Vagina (tissue), 2 donors: ENCODE data around the gene UBQLN4. TPM values are rescaled to one million over a fixed set of nuclear protein-coding genes. Genes with fewer than 3 reads are reported as not detected.

Experiments used
- DNase-seq, 2 donors: peaks; one replicate each; pipeline ENCODE4 v3.0.0-alpha.2; 2017; ENCODE audit errors: extremely low spot score in 2 of 2
- H3K27ac ChIP-seq: fragments of 200-600 bp; sonication (generic); one replicate; pipeline ENCODE4 v1.5.1; 2019
- H3K27me3 ChIP-seq: fragments of 200-600 bp; sonication (generic); one replicate; pipeline ENCODE4 v1.5.1; 2019
- H3K36me3 ChIP-seq, 2 donors: fragments of 200-600 bp; sonication (generic); one replicate each; pipeline ENCODE4 v1.5.1; 2017 to 2019
- H3K4me1 ChIP-seq: fragments of 200-600 bp; sonication (generic); one replicate; pipeline ENCODE4 v1.5.1; 2019
- H3K4me3 ChIP-seq, 2 donors: fragments of 200-600 bp; sonication (generic); 1 replicate in 1 of 2; 2 replicates in 1 of 2; pipeline ENCODE4 v1.5.1; 2016 to 2019
- H3K9me3 ChIP-seq: fragments of 200-600 bp; sonication (generic); one replicate; pipeline ENCODE4 v1.5.1; 2019
- POLR2A ChIP-seq, 2 donors: fragments of 450-650 bp; IDR thresholded peaks; one replicate each; pipeline ENCODE4 v1.6.1; 2017; ENCODE audit warnings: antibody characterized with exemption in 2 of 2, mild to moderate bottlenecking in 2 of 2, moderate library complexity in 2 of 2
- POLR2AphosphoS5 ChIP-seq, 2 donors: sonication (generic); formaldehyde crosslinking; IDR thresholded peaks; one replicate each; pipeline ENCODE4 v1.9.0; 2017; ENCODE audit warnings: antibody characterized with exemption in 2 of 2, mild to moderate bottlenecking in 2 of 2, low read depth in 1 of 2; ENCODE audit not compliant: insufficient read depth in 1 of 2
- intact Hi-C: fragments of 100-400 bp; cut with DNase I; formaldehyde crosslinking; loops from one replicate; pipeline ENCODE4 v1.15.1; 2023
- total RNA-seq: library from RNA; depleted of rRNA; stranded (reverse); fragments of >200 nt; gene quantifications from one replicate; pipeline ENCODE4 v1.2.3, GENCODE V29; 2016
- TF ChIP-seq, protein P1 (sequence below), 3 experiments: fragments of 450-650 bp in 2 of 3; fragments of 200-600 bp in 1 of 3; sonication (generic) in 1 of 3; IDR thresholded peaks; one replicate each; pipeline ENCODE4 v1.5.1; 2017 to 2019; ENCODE audit warnings: antibody characterized with exemption in 3 of 3, mild to moderate bottlenecking in 2 of 3, moderate library complexity in 2 of 3

Gene UBQLN4
- total RNA-seq, 1 donor from 2014 or later: 27.0 TPM

DNA sequence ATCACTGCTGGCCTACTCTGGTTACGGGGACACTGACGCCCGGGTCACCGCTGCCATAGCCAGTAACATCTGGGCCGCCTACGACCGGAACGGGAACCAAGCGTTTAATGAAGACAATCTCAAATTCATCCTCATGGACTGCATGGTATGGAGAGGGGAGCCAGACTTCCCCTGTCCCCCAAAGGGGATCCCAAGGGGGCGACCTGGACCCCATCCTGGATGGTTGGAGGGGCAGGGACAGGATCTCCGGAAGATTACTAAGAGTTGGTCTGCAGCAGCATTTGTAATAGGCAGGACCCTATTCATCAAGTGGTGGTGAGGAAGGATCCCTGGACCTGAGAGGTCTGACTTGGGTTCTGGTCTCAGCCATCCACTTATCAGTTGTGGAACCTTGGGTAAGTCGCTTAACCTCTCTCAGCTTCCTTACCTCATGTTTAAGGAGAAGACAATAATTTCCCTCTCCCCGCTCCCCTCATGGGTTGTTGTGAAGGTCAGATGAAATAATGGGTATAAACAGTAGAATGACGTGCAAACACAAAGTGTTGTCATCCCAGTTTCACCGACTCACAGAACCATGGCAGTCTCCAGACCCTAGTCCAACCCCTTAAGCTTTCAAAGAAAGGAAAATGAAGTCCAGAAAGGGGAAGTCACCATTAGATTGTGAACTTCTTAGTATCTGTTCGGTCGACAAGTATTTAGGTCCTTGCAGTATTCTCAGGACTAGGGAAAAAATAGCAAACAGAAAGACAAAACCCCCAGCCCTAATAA, 1.9 kb upstream of the UBQLN4 start:
- intact Hi-C loops: no loop called here
- Histone ChIP-seq H3K9me3 (no peaks in the 10 kb centered on the region), H3K27me3 (no peaks in the 10 kb centered on the region), H3K4me1 (peaks cover 32% of the 10 kb centered on the region), H3K4me3 (peak overlapping the region; percentile 84 to 97), H3K36me3 (peaks cover 0 to 6% of the 10 kb centered on the region in 2 donors), H3K27ac (peak overlapping the region; percentile 95)
- no peak for DNase-seq
- TF ChIP-seq POLR2A (IDR thresholded peaks at IDR 0.05): no peak
- TF ChIP-seq POLR2AphosphoS5 (IDR thresholded peaks at IDR 0.05; ENCODE audit: insufficient read depth in 1 of 2, low read depth in 1 of 2): no peak
- TF ChIP-seq, protein P1, sequence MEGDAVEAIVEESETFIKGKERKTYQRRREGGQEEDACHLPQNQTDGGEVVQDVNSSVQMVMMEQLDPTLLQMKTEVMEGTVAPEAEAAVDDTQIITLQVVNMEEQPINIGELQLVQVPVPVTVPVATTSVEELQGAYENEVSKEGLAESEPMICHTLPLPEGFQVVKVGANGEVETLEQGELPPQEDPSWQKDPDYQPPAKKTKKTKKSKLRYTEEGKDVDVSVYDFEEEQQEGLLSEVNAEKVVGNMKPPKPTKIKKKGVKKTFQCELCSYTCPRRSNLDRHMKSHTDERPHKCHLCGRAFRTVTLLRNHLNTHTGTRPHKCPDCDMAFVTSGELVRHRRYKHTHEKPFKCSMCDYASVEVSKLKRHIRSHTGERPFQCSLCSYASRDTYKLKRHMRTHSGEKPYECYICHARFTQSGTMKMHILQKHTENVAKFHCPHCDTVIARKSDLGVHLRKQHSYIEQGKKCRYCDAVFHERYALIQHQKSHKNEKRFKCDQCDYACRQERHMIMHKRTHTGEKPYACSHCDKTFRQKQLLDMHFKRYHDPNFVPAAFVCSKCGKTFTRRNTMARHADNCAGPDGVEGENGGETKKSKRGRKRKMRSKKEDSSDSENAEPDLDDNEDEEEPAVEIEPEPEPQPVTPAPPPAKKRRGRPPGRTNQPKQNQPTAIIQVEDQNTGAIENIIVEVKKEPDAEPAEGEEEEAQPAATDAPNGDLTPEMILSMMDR (IDR thresholded peaks at IDR 0.05): no peak

DNA sequence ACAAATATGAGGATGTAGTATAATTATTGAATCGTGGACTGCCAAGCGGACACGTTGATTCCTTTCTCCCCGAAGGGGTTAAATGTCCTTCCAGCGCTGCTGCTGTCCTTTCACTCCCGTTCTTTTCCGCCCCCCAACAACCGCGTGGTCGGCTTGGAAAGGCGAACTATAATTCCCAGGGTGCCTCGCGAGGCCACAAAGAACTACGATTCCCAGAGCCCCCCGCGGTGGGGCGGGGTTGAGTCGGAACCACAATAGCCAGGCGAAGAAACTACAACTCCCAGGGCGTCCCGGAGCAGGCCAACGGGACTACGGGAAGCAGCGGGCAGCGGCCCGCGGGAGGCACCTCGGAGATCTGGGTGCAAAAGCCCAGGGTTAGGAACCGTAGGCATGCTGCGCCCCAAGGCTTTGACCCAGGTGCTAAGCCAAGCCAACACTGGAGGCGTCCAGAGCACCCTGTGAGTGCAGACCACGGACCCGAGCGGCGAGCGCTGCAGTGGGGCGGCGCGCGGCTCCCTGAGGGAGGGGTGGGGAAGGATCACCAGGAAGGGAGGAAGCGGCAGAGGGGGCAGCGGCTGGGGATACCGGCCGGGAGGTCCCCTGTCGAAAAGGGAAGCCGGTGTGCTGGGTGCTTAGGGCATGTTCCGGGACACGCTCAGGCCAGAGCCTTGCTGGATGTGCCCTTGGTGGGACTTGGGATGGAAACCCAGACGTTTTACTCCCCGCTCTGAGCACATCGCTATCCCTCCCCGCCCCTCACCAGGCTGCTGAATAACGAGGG, 1.1 kb upstream of the UBQLN4 start, which contains the start of gene LAMTOR2:
Gene LAMTOR2, plus strand, starts transcription at position 283 of the 781 bp plus-strand sequence. Its CDS starts 108 bp downstream, at position 391.
- peaks cover 32% of the 10 kb centered on the region for H3K4me1 ChIP-seq
- intact Hi-C loops: no loop called here

DNA sequence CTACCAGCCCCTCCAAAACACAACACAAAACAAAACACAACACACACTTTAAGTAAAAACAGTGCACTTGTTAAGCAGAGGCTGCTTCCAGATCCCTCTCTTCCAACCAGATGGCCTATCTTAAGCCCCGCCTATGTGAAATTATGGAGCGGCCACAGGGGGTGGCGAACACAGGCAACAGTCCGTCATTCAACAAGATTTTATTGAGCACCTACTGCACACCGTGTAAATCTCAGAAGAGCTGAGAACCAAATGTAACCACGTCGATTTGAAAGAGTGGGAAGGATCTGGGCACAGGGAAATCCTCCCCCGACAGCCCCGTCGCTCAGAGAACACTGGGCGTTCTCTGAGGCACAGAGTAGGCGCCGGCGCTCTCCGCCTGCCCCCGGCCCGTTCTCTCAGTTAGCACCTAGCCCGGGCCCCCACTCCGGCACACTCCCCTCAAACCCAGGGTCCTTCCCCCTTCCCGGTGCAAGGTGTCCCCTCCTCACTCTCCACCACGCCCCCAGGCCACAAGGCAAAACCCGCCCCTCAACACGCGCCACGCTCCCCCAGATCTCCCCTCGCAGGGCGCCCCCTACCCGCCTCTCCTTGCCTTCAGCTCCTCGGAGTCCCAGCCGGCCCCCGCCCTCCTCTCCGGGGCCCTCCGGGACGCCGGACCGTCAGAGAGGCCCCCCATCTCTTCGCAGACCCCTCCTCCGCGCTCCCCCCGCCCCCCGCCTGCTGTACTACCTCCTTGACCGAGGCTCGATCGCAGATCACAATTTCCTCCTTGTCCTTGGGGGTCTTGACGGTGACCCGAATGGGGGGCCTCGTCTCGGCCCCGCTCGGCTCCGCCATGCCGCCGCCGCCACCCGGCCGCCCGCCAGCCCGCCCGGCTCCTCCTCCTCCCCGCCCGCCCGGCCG, 483 bp downstream of the UBQLN4 start:
- no peaks in the 10 kb centered on the region for H3K27me3 ChIP-seq
- TF ChIP-seq, protein P1 (IDR thresholded peaks at IDR 0.05): peak in 1 of 3 experiments; percentile 8
- TF ChIP-seq POLR2A (IDR thresholded peaks at IDR 0.05): no peak
- peaks cover 32% of the 10 kb centered on the region for H3K4me1 ChIP-seq
- H3K4me3 ChIP-seq: peak overlapping the region; percentile 84 to 97
- DNase-seq: no peak
- H3K36me3 ChIP-seq: peaks cover 0 to 19% of the 10 kb centered on the region in 2 donors
- intact Hi-C loops: no loop called here
- no peaks in the 10 kb centered on the region for H3K9me3 ChIP-seq
- peak overlapping the region; percentile 95 for H3K27ac ChIP-seq

More for the DNA sequence above, 1.1 kb upstream of the UBQLN4 start, which contains the start of gene LAMTOR2:
- DNase-seq: peak in 1 of 2 donors; percentile 96
- Histone ChIP-seq H3K36me3 (peaks cover 0 to 12% of the 10 kb centered on the region in 2 donors), H3K27me3 (no peaks in the 10 kb centered on the region), H3K27ac (peak within 1 kb of the TSS; percentile 95), H3K9me3 (no peaks in the 10 kb centered on the region), H3K4me3 (peak within 1 kb of the TSS; percentile 84 to 97)
- TF ChIP-seq POLR2AphosphoS5 (IDR thresholded peaks at IDR 0.05; ENCODE audit: insufficient read depth in 1 of 2, low read depth in 1 of 2) (peak; percentile 93 to 99), POLR2A (IDR thresholded peaks at IDR 0.05) (peak in 1 of 2 donors; percentile 53)
- TF ChIP-seq, protein P1 (IDR thresholded peaks at IDR 0.05): no peak

DNA sequence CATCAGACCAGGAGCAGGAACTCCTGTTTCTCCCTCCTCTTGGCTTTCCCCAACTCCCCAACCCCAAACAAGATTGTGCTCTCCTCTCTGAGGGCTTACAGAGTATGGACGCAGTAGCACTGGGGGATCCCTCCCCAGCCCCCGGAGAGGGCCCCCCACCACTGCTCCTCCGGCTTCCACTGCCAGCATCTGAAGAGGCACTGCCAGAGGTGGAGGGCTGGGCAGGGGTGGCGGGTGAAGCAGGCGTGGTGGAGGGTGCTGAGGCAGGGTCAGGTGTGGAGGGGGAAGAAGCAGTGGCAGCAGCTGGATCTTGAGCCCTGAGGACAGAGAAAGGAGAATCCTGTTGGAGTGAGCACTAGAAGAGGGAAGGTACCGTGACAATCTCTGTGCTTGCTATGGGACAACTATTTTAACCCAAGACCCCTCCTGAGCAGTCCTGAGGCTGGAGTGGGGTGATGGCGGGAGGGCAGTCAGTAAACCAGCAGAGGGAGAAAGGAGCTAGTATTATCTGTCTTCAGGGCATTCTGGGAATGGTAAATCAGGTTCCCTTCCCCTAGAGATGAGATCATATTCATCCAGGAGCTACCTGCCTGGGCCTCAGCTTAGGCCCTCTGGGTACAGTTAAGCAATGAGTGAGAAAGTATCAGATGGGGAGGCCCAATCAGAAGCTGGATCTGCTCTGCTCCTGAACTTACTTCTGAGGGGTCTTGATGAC, 2.4 kb downstream of the UBQLN4 start:
- DNase-seq: no peak
- TF ChIP-seq POLR2AphosphoS5 (IDR thresholded peaks at IDR 0.05; ENCODE audit: insufficient read depth in 1 of 2, low read depth in 1 of 2): no peak
- TF ChIP-seq, protein P1 (IDR thresholded peaks at IDR 0.05): no peak
- TF ChIP-seq POLR2A (IDR thresholded peaks at IDR 0.05): no peak
- Histone ChIP-seq H3K36me3 (peaks cover 0 to 23% of the 10 kb centered on the region in 2 donors), H3K27me3 (no peaks in the 10 kb centered on the region), H3K4me3 (no peak overlapping the region), H3K9me3 (no peaks in the 10 kb centered on the region), H3K4me1 (peaks cover 25% of the 10 kb centered on the region), H3K27ac (no peak overlapping the region)
- intact Hi-C loops: no loop called here
